K562 (cell line): ENCODE measurements around the gene MED15. TPM values are rescaled to one million over a fixed set of nuclear protein-coding genes. Genes with fewer than 3 reads are reported as not detected.
A peak's percentile ranks its signal among the peaks of the same experiment; 100 is the strongest.

Experiments
- CEBPG ChIP-seq, 3 experiments: fragments of 200-800 bp in 1 of 3; sonication (Bioruptor generic) in 1 of 3; sonication (generic) in 1 of 3; formaldehyde crosslinking in 1 of 3; IDR thresholded peaks in 2 of 3; conservative IDR thresholded peaks in 1 of 3; 2 replicates each; pipeline versions ENCODE4 v1.6.1 to v1.8.0; 2016 to 2022; ENCODE audit warnings: missing compliant biosample characterization in 2 of 3, missing genetic modification characterization in 2 of 3, mild to moderate bottlenecking in 1 of 3, missing genetic modification reagents in 1 of 3
- ETV5 ChIP-seq: sonication (generic); formaldehyde crosslinking; IDR thresholded peaks from 2 replicates; pipeline ENCODE4 v1.4.0; 2020; ENCODE audit warnings: low read depth, mild to moderate bottlenecking, missing genetic modification reagents
- HDAC3 ChIP-seq: fragments of 450-650 bp; IDR thresholded peaks from 2 replicates; pipeline ENCODE4 v1.6.1; 2018; ENCODE audit warnings: borderline replicate concordance, mild to moderate bottlenecking, moderate library complexity; ENCODE audit not compliant: partially characterized antibody
- HEY1 ChIP-seq: fragments of 250-450 bp; sonication (Bioruptor Pico); IDR thresholded peaks from 2 replicates; pipeline ENCODE4 v1.5.0; 2020; ENCODE audit warnings: mild to moderate bottlenecking, moderate library complexity, borderline replicate concordance
- HMG20A ChIP-seq: fragments of 450-650 bp; formaldehyde crosslinking; conservative IDR thresholded peaks from 2 replicates; pipeline ENCODE4 v1.4.0; 2020; ENCODE audit warnings: mild to moderate bottlenecking, mixed read lengths
- MYC ChIP-seq, 2 experiments: fragments of 250-450 bp in 1 of 2; sonication (Bioruptor Pico) in 1 of 2; IDR thresholded peaks; 2 replicates each; pipeline versions ENCODE4 v1.5.1 to v1.6.1; 2012 to 2021; ENCODE audit warnings: low read depth in 2 of 2, borderline replicate concordance in 1 of 2, improper control_type of control experiment in 1 of 2, low read length in 1 of 2, mild to moderate bottlenecking in 1 of 2, moderate library complexity in 1 of 2
- NFIX ChIP-seq: fragments of 250-450 bp; sonication (Bioruptor Pico); IDR thresholded peaks from 2 replicates; pipeline ENCODE4 v1.4.0; 2020; ENCODE audit warnings: low read depth, mild to moderate bottlenecking, moderate library complexity
- POLR2AphosphoS2 ChIP-seq: IDR thresholded peaks from 2 replicates; pipeline ENCODE4 v1.6.1; 2012; ENCODE audit warnings: low read length, improper control_type of control experiment
- RBFOX2 ChIP-seq: fragments of 200-400 bp; formaldehyde crosslinking; IDR thresholded peaks from 2 replicates; pipeline ENCODE4 v1.6.1; 2017; ENCODE audit warnings: low read depth, mild to moderate bottlenecking, low read length, moderate library complexity
- SAP30 ChIP-seq: fragments of 200-600 bp; sonication (generic); IDR thresholded peaks from 2 replicates; pipeline ENCODE4 v1.6.1; 2012; ENCODE audit warnings: borderline replicate concordance, low read depth, mild to moderate bottlenecking, moderate library complexity, low read length, control low read depth, inconsistent platforms; ENCODE audit not compliant: insufficient read depth, poor library complexity, severe bottlenecking
- TAL1 ChIP-seq: fragments of 450-650 bp; IDR thresholded peaks from 2 replicates; pipeline ENCODE4 v1.6.1; 2016; ENCODE audit warnings: mild to moderate bottlenecking
- ZKSCAN8 ChIP-seq: fragments of 200-800 bp; sonication (Bioruptor generic); IDR thresholded peaks from 2 replicates; pipeline ENCODE4 v1.6.1; 2016; ENCODE audit warnings: missing genetic modification characterization, missing compliant biosample characterization
- ZNF3 ChIP-seq: fragments of 250-450 bp; sonication (Bioruptor Pico); IDR thresholded peaks from 2 replicates; pipeline ENCODE4 v1.5.0; 2021; ENCODE audit warnings: mild to moderate bottlenecking, moderate library complexity
- polyA plus RNA-seq, 8 experiments: library from polyadenylated mRNA; depleted of rRNA in 4 of 8; stranded (reverse) in 5 of 8; unstranded in 3 of 8; fragments of >200 nt; fragmentation: Nextera tagmentation in 2 of 8; fragmentation: Illumina TruSeq in 1 of 8; extraction: Ambion mirVana in 2 of 8; extraction: Trizol in 1 of 8; gene quantifications; 2 replicates each; pipeline versions ENCODE4 v1.2.1 to v1.2.3, GENCODE V29; 2011 to 2014; ENCODE audit warnings: inconsistent platforms in 1 of 8, missing spikeins in 1 of 8
- total RNA-seq, 7 experiments: library from RNA; depleted of rRNA in 6 of 7; stranded (reverse); fragments of >200 nt in 6 of 7; fragmentation: Illumina TruSeq in 2 of 7; extraction: Trizol in 2 of 7; gene quantifications; 2 replicates each; pipeline versions ENCODE4 v1.2.1 to v1.2.3, GENCODE V29; 2011 to 2021; ENCODE audit warnings: low replicate concordance in 1 of 7

The MED15 gene
- total and polyA plus RNA-seq, 9 of the 15 experiments (the other 6 are each of a cell fraction or from before 2014, with no cell fraction given) = 4.0 to 271 (median 60.1) TPM

DNA sequence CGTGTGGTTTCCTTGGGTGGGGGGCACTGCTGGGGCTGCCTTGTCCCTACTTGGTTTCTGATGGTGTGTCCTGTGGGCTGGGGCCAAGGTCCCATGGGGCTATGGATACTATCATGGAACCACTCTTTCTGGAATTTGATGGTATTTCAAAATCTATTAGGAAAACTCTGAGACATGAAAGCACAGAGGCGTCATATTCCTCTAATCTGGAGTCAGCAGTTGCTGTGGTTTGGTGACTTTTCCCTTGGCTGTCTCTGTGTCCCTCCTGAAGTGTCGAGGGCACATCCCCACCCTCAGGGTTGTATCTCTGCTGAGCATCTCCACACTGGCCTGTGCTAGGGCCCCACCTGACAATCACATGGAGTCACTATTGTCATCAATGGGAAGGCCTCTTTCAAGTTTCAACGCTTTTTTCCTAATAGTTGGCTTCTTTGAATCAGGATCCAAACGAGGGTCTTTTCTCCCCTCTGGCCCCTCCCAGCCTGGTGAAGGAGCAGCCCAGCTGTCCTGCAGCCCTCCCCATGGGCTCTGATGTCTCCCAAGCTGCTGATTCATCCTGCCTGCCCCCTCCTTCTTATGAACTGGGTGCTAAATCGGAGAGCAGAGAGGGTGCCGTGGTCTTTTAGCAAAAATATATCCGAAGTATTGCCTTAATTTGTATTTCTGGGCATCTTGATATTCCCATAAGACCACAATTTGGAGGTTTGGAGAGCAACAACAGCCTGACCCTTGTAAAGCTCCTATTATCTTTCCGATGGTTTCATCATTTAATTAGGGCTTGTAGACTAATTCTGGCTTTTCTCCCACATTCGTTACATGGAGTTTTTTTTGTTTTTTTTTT, 38.5 kb downstream of the MED15 start (continued):
- peak; percentile 96 for TF ChIP-seq ZKSCAN8 (CRISPR knock-in tag)
- TF ChIP-seq RBFOX2 = 0 out of 2 replicates have a peak, but pooled peaks have one; percentile 43
- peak; percentile 82 for TF ChIP-seq MYC (IDR thresholded peaks at IDR 0.05; ENCODE audit: low read depth, low read length)
- peak; percentile 99 for TF ChIP-seq MYC (CRISPR knock-in tag; IDR thresholded peaks at IDR 0.05; ENCODE audit: borderline replicate concordance, low read depth)
- peak; percentile 43; the same call in 1 of the 2 replicates for TF ChIP-seq HMG20A
- TF ChIP-seq NFIX (CRISPR knock-in tag) = peak; percentile 47; the same call in 1 of the 2 replicates
- no peak for TF ChIP-seq TAL1
- TF ChIP-seq ETV5 (CRISPR knock-in tag) = peak; percentile 89
- TF ChIP-seq POLR2AphosphoS2 = no peak
- TF ChIP-seq HEY1 (CRISPR knock-in tag) = peak; percentile 90
- no peak for TF ChIP-seq HDAC3
- peak; percentile 88 for TF ChIP-seq CEBPG (CRISPR knock-in tag; IDR thresholded peaks at IDR 0.05)
- TF ChIP-seq CEBPG (tag; conservative IDR thresholded peaks at IDR 0.05 in 1 of 2, IDR thresholded peaks at IDR 0.05 in 1 of 2) = peak in 1 of 2 experiments; percentile 84; a peak in 2 of 4 replicates
- peak; percentile 91 for TF ChIP-seq ZNF3 (CRISPR knock-in tag)
- peak; percentile 69 for TF ChIP-seq SAP30
